Measurements from ENCODE around the gene LRRC74B. TPM values are rescaled to one million over a fixed set of nuclear protein-coding genes. Genes with fewer than 3 reads are reported as not detected.
A peak's percentile ranks its signal among the peaks of the same experiment; 100 is the strongest.
"Not testable (repeated sequence)": the region's sequence is repeated elsewhere in the genome, so short reads cannot be mapped to it uniquely, and the experiment has no call there.

The LRRC74B gene, protein sequence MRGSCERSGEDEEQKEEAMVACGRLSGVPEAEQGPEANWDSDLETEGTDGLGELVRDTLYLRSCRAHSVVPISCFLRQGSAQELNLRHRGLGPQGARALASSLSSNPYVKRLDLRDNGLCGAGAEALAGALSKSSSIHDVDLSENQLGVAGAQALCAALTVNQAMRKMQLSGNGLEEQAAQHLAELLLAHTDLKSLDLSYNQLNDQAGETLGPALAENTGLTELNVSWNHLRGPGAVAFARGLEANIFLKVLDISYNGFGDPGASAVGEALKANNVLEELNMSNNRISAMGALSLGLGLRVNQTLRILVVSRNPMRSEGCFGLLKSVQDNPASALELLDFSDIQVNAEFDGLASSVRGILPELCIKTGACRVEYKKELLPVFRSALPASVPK
- 0.06 TPM in 1 of 2 replicates, not detected in the other for polyA plus RNA-seq (2014; cell fraction: cytosol; rRNA removed)
- polyA plus RNA-seq (2014; cell fraction: nucleus; rRNA removed) = not detected in 2 replicates

GRCh38 chr22:21045585-21046294 is at the start of gene LRRC74B:
LRRC74B (plus strand) TSS chr22:21045946; CDS start chr22:21045987, 41 bp downstream.
- DNase-seq (ENCODE audit: low spot score) = peak; percentile 91

DNA sequence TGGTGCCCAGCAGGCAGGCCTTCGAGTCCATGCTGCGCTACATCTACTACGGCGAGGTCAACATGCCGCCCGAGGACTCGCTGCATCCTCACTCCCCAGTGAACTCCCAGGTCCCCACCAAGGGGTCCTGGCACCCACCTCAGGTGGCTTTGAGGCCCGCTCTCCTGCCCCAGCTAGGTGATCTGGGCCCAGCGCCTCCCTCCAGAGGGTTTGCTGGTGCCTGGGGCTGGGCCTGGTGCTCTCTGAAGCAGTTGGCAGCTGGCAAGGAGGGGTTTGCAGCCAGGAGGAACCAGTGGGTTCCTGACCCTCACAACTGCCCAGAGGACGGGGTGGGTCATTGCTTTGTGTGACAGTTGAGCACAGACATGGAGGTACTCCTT is 49.7 kb upstream of the LRRC74B start:
- no peak for DNase-seq (ENCODE audit: low spot score)

- DNase-seq (ENCODE audit: low spot score) = no peak
Observed at GRCh38 chr22:20996598-20997535, 48.9 kb upstream of the LRRC74B start.

- no peak for DNase-seq (ENCODE audit: low spot score)
Observed at GRCh38 chr22:20997536-20998257, 48.0 kb upstream of the LRRC74B start.

DNA sequence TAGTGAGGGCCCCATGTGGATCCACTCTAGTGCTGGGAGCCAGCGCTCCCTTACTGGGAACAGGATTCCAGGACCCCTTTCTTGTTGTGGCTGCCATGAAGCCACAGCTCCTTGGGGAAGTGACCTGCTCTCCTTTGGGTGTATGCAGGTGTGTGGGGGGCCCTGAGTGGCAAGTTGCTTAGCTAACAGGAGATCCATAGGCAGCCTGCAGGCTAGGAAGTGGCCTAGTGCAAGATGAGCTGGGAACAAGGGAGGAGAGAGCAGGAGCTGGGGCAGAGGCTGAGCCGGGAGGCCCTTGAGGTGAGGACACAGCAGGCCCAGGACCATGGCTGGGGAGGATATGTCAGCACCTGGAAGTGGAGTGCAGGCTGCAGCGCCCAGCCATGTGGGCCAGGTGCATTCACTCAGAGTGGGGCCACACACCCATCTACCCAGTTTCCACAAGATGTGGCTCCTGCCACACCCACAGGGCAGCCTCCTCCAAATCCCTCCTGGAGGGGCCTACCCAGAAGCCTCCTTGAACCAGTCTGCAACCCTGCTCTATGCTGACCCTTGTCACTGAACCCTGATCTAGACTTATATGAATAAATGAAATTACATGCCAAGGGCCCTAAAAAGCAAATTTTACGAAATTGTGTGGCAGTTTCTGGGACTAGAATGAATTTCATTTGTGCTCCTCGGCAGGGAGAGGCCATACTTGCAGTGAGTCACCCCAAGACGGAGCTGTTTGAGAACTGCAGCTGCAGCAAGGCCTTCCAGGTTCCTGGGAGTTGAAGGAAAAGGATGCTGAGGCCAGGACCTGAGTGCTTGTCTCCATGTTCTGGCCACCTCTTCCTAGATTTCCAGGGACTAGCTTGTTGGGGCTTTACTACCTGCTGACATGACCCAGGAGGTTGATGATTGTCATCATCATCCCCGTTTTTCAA is 47.1 kb upstream of the LRRC74B start:
- no peak for DNase-seq (ENCODE audit: low spot score)

DNA sequence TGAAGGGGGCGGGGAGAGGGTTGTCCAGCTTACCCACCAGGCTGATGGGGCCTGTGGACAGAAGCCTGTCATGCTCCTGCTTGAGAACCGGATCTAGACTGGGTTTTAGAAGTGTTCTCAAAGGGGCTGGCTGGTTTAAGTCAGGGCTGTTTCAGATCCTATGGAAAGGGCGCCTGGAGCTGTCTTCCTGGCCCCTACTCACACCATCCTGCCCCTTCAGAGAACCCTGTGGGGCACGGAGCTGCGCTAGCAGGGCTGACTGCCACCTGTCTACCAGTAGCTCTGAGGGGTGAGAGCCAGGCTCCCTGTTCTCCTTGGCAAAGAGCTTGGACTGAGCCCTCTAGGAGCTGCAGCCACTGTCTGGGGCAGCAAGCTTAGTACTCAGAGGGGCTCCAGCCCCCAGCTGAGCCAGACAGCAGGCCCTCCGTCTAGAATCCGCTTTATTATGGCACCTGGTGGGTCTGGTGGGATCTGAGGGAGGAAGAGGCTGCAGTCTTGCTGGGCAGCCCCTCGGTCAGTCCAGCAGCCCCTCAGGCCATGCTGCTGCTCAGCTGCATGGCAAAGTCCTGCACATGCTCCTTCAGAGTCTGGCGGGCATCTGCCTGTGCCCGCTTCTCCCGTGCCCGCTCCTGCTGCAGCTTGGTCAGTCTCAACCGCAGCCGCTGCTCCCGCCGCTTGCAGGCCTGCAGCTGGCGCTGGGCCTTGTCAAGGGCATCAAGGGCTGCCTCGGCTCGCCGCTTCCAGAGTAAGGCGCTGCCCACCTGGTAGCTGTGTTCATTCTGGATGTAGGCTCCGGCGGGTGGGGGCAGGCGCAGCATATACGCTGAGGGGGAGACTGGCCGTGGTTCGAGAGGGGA is 46.2 kb upstream of the LRRC74B start:
- no peak for DNase-seq (ENCODE audit: low spot score)

DNA sequence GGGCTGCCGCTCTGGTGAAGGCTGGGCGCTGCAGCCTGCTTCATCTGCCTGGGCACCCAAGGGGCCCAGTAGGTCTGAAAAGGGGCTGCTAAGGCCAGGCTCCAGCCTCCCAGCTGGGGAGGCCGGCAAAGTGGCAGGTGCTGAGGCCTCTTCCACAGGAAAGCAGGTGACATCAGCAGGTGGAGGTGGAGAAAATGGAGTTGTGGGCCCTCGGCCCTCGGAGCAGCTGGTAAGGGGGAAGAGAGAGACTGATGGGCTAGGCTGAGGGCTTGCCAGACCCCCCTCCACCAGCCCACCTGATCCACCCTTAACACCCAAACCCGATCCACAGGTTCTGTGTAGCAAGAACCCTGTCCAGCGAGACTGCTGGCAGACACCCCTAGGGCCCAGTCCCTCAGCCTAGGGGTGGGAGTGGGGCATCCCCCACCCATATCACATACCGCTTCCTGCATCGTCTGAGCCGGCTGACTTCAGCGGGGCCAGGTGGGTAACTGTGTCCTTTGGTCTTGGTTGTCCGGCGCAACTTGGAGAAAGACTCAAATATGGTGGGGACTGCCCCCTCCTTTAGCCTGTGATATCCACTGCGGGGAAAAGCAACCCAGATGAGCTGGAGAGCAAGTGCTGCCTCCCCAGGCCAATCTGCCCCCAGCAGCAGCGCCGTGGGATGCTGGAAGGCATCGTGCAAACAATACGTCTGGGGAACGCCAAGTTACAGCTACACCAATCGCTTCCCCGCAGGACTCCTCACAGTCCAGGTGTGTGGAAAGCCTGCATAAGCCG is 45.3 kb upstream of the LRRC74B start:
- no peak for DNase-seq (ENCODE audit: low spot score)

DNA sequence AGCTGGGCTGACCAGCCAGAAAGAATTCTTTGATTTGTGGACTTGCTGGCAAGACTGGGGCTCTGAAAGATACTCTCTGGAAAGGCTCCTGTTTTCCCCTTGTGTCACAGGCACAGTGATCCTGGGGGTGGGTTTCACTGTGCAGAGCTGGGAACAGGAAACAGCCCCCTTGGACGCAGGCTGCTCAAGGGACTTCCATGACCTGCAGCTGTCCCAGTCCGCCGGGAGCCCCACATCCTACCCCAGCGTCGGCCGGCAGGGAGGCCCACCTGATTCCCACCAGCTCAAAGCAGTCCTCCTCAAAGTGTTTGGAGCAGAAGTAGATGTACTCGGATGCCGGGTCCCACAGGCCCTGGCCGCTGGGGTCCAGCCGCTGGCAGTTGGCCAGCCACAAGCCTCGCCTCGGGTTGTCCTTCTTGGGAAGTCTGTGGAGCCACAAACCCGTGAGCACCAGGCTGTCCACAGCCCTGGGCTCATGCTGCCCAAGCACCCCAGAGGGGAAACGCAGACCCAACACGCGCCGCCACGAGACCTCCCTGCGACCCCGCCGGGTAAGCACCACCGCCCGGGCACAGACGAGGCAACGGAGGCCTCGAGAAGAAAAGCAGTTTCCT is 44.7 kb upstream of the LRRC74B start:
- no peak for DNase-seq (ENCODE audit: low spot score)

GRCh38 chr22:21001601-21002325 is 44.0 kb upstream of the LRRC74B start, which contains the start of gene THAP7:
THAP7 (minus strand) TSS chr22:21002118; CDS start chr22:21001911, 207 bp downstream.
- peak; percentile 96 for DNase-seq (ENCODE audit: low spot score)

DNA sequence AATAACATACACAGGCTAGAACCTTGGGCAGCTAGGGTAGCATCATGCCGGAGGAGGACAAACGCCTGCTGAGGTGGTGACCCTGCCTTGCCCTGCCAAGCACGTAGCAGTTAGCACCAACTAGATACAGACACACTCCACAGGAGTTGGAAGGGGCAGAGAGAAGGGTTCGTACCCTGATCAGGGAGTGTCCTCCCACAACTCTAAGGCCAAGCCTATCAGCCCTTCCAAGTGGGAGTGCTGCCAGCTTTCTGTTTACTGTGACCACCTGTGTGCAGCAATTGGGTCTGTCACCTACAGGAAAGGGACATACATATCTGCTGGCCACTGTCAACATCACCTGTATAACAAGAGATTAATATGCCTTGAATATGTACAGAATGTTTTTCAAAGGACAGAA is 42.0 kb upstream of the LRRC74B start:
- DNase-seq (ENCODE audit: low spot score) = no peak

DNA sequence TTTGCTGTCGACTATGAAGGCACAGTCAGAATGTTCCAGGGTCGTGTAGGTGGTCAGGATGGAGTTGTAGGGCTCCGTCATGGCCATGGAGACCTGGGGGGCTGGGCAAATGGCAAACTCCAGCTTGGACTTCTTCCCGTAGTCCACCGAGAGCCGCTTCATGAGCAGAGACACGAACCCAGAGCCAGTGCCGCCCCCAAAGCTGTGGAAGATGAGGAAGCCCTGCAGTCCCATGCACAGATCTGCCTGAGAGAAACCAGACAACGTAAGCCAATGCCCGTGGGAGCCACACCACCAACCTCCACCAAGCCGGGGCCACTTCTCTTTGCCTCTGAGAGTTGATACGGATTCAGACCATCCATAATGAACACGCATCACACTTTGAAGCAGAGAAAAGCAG is 36.5 kb upstream of the LRRC74B start:
- not testable (repeated sequence) for DNase-seq (ENCODE audit: low spot score)

GRCh38 chr22:21009638-21010425 is 35.9 kb upstream of the LRRC74B start:
- DNase-seq (ENCODE audit: low spot score) = no peak

- no peak for DNase-seq (ENCODE audit: low spot score)
Observed at GRCh38 chr22:21010426-21011113, 35.2 kb upstream of the LRRC74B start.

- no peak for DNase-seq (ENCODE audit: low spot score)
Observed at GRCh38 chr22:21012446-21013407, 33.0 kb upstream of the LRRC74B start.

Measured in SK-N-DZ (cell line).